HG03039 (cell line): ENCODE measurements around the gene CDR2L.
"Not testable (repeated sequence)": the region's sequence is repeated elsewhere in the genome, so short reads cannot be mapped to it uniquely, and the experiment has no call there.

Experiments
- ATAC-seq: cut with Tn5 transposase; IDR thresholded peaks from one replicate; pipeline ENCODE4 v1.9.1; 2021; ENCODE audit warnings: mild to moderate bottlenecking, moderate library complexity; ENCODE audit not compliant: unreplicated experiment

The CDR2L gene

DNA sequence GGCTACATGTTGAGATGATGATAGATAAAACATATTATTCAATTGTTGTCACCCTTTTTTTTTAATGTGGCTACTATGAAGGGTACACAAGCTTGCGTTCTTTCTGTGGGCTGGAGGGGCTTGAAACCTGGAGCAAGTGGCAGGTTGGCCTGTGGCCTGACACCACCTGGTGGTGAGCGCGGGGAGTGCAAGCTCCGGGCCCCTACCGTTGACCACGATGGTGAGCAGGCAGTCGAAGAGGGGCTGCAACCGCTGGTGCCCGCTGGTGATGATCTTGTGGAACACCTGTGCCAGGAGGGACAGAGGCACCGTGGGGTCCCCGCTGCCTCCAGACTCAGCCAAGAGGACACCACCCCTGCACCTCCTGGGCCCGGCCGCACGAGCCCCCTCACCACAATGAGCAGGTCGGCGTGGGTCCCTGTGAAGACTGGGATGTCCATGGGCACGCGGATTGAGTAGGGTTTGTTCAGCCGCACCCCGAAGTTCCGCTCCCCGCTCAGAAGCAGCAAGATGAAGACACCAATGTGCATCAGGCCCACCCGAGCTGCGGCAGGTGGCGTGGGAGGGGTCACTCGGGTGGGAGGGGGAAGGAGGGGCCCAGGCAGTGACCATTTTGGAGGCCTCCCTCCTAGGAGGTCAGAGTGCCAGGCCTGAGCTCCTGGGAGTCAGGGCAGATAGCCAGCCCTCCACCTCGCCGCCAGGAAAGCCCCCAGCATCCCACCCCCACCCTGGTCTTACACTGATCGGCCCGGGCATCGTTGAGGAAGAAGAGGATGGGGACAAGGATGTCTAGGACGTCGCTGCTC, 29.3 kb upstream of the CDR2L start:
- no peak for ATAC-seq

DNA sequence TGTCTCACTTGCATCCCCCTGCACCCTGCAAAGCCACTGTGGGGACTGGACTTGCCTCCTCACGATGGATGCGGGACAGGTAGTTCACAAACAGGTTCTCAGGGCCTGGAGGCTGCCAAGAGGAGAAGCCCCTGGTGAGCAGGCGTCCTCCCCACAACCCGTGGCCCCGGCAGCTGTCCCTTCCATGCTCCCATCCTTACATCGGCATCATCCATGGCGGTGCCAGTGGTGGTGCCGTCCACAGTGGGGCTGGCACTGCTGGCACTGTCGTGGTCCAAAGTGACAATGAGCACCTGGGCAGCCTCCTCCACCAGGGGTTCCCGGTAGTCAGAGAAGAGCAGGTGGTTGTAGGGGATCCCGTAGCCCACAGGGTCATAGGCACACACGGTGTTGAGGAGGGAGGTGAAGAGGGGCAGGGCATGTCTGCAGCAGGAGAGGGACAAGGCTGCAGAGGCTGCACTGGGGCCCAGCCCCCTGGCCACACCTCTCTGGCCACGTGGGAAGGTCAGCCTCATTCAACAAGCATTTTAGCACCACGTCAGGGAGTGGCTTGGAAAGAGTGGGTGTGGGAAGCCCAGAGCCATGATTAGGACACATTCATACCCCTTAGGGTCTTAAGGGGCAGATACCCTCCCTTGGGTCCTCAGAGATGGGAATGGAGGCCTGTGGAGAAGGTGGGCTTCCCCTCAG, 27.5 kb upstream of the CDR2L start:
- ATAC-seq = no peak

DNA sequence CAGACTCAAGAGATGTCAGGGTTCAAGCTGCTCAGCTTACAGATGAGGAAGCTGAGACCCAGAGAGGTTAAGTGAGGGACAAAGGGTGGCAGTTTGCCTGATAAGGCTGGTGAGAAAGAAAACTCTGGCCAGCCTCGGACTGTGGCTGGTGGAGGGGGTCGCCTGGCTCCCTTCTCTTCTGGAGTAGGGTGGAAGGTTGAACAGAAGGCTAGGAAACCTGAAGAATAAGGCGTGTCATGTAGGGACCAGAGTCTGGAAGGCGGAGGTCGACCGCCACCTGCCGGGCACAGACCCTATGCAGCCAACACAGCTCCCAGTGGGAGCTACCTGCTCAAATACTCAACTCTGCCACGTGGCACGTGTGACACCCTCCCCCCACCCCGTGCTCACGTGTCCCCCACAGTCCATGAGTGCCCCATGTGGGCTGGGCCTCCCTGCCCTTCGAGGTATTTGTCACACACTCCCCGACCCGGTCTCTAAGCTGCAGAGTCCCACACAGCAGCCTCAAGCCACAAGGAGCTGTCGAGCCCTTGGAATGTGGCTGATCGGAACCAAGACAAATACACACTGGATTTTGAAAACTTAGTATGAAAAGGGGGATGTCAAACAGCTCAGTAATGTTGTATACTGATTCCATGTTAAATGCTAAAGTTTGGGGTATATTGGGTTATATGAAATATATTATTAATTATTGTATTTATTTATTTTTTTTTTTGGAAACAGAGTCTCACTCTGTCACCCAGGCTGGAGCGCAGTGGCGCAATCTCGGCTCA, 26.7 kb upstream of the CDR2L start:
- ATAC-seq = no peak

DNA sequence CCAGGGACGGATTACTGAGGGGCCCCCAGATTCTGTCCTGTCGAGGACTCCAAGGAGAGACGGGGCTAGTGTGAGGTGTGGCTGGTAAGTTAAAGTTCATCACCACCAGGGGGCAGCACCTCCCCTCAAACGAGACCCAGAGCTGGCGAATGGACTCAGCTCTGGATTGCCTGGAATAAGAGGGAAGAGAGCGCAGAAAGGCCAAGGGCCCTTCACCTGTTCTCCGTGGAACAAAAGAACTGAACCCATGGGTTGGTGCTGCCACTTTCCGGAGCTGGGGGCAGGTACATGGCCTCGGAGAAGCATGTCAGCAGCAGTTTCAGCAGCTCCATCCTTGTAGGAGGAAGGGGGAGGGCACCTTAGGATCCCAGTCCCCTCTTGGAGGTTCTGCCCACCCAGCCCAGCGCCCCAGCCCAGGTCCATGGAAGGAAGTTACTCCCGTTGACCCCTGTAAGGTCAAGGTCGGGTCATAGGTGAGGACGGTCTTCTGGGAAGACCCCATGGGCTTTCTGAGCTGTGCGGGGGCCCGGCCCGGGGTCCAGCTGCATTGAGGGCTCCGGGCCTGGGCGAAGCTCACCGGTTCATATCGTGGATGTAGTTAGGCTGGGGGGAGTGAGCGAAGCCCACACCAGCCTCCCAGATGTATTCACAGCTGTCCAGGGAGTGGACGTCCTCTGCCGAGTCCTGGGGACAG, 25.6 kb upstream of the CDR2L start:
- no peak for ATAC-seq

DNA sequence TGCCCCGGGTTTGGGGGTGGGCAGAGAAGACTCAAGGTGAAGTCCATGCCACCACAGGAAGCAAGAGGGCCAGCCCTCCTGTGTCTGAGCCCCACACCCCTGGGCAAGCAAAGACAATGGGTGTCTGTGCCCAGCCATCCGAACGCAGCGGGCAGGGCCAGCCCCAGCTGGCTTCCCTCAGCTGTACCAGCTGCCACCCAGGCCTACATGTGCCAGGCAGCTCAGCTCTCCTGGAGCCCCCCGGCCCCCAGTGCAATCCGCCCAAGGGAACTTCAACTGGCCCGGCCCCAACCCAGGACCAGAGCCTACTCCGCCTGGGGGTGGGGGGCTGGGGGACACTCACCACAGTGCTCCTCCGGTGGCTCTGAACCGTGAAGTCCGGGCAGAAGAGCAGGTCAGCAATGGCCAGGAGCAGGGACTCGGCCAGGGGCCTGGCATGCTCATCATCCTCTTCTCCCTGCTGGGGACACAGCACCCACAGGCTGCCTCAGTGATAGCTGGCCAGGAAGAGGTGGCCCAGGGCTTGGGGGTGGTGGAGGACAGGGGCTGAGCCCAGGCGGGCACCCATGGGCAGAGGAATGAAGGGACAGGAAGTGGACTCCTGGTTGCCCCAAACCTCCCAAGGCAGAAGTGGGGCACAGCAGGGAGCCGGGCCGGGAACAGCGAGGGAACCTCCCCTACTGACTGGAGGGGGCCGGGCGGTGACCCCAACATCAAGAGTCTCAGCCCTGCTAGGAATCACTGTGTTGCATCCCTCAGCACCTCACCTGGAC, 24.6 kb upstream of the CDR2L start:
- no peak for ATAC-seq

DNA sequence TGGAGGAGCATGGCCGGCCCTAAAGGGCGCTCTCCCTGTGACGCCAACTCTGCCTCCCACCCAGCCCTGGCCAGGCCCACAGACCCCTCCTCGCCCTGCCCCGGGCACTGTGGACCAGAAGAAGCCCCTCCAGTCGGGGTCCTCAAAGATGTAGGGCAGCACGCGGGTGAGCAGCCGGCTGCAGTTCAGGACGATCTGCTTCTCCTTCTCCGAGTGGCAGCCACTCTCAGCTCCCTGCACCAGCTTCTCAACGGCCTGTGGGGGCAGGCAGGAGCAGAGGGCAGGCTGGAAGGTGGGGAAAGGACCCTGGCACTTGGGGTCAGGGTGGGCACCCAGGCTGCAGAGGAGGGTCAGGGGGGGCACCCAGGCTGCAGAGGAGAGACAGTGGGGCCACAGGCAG, 23.8 kb upstream of the CDR2L start:
- no peak for ATAC-seq

DNA sequence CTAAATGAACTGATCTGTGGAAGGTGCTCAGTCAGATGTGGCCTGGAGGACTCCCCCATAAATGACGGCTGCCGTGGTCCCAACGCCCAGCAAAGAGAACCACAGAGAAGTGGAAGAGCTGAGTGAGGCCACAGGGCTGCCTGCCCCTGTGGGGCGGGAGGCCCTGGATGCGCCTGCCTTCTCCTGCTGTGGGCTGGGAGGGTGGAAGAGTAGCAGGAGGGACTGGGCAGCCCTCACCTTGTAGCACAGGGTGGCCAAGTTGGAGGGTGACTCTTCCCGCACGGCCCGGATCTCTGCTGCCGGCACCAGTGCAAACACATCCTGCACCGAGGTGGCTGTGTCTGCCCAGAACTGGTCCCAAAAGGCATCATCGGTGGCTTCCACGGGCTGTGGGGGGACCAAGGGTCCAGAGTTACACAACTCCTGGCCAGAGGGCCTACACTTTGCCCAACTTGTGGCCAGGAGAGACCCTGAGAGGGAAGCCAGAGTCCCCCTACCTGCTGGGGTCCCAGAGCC, 23.1 kb upstream of the CDR2L start:
- no peak for ATAC-seq

DNA sequence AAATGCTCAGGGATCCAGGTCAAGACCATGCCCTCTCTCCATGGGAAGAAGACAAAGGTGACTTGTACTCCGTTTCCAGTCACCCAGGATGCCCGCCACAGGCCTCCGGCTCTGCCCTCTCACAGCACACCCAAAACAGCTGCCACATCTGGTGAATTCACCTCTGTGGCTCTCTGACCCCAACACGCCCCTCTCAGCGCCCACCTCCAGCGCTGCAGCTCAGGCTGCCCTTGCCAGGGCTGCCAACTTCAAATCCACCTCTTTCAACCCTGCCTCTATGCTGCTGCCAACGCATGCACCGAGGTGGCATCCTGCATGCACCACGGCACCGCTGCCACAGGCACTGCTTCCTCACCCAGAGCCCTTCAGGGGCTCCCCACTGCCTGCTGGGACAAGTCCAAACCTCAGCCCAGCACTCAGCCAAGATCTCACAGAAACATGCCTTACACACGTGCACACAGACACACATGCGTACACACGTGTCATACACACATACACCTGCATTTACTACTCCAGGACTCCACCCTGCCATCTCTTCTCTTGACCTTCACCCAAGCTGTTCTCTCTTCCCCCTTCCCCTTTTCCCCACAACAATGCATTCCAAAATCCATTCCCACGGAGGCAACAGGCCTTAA, 22.3 kb upstream of the CDR2L start:
- ATAC-seq = no peak

DNA sequence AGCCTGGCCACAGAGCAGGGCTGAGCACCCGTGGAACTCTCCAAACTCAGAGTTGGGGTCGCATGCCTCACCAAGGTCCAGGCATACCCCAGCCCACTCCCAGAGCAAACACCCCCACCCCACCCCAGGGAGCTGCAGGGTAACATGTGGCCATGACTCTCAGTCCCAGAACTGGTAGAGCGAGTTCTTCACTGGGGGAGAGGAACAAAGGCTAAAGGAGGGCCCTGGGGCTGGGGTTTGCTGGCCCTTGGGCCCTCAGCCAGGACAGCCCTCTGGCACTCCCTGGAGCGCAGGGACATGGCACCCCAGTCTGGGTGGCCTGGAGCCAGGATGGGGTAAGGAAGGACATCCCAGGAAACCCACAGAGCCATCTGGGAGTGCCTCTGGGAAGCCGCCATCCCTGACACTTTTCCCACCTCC, 19.1 kb upstream of the CDR2L start:
- no peak for ATAC-seq

DNA sequence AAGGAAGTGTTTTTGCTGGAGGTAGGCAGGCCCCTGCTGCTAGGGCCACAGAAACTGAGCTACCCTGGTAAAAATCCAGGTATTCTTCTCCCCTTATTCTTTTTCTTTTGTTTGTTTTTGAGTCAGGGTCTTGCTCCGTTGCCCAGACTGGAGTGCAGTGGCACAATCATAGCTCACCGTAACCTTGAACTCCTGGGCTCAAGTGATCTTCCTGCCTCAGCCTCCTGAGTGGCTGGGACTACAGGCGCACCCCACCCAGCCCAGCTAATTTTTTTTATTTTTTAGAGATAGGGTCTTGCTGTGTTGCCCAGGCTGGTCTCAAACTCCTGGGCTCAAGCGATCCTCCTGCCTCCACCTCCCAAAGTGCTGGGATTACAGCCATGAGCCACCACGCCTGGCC, 17.9 kb upstream of the CDR2L start:
- ATAC-seq = not testable (repeated sequence)

DNA sequence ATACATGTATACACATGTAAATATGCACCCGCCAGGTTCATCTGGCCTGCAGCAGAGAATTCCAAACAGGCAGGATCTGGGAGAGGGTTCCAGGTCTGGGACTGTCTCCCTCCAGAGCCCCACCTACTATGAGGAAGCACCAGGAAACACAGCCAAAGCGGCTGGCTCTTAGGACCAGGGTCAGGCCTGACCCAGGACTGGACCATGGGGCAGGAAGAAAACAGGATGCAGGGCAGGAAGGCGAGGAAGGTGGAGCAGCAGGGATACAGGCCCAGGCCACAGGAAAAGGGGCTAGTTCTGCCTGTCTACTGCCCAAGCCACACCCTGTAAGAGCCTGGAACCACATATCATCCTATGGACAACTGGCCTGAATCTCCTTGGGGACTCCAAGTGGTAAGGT, 17.0 kb upstream of the CDR2L start:
- ATAC-seq = no peak

DNA sequence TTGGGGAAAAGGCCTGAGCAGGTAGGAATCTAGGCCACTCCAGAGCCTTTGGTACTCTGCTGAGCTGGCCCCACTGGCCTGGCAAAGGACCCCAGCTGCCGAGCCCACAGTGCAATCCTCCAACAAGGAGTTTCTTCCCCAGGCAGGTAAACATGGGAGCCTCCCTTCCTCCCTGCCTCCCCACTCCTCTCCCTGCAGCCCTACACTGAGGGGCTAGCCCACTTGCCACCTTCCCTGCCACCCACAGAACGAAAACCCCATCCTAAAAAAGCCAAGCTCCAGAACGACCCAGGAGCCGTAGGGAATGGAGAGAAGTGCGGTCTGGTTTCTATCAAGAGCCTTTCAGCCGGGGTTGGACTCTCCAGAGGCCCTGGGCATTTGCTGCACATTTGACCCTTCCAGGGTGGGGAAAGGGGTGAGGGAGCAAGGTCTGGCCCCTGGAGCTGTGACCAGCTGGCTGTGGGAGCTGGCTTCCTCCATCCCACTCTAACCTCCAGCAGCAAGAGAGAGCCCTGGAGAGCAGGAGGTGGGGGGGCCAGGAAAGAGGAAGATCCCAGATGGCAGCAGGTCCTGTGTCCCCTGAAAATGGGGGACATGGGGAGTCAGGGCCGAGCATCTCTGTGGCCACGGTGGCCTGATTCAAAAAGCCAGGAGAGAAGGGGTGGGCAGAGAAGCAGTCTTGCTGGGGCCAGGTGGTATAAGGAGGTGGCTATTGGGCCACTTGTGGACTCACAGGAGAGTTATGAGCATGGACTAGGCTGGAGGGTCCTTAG, 16.2 kb upstream of the CDR2L start:
- no peak for ATAC-seq

DNA sequence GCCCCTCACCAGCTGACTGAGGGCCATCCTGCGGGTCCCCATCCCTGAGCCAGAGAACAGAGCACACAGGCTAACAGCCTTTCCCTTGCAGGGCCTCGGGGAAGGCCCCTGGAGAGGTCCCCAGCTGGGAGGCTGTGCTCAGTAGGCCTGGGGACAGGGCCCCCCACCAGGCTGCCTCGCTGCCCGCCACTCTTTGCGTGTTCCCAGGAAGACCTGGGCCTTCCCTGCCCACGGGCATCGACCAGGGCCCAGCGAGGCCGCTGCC, 15.7 kb upstream of the CDR2L start:
- ATAC-seq = no peak

DNA sequence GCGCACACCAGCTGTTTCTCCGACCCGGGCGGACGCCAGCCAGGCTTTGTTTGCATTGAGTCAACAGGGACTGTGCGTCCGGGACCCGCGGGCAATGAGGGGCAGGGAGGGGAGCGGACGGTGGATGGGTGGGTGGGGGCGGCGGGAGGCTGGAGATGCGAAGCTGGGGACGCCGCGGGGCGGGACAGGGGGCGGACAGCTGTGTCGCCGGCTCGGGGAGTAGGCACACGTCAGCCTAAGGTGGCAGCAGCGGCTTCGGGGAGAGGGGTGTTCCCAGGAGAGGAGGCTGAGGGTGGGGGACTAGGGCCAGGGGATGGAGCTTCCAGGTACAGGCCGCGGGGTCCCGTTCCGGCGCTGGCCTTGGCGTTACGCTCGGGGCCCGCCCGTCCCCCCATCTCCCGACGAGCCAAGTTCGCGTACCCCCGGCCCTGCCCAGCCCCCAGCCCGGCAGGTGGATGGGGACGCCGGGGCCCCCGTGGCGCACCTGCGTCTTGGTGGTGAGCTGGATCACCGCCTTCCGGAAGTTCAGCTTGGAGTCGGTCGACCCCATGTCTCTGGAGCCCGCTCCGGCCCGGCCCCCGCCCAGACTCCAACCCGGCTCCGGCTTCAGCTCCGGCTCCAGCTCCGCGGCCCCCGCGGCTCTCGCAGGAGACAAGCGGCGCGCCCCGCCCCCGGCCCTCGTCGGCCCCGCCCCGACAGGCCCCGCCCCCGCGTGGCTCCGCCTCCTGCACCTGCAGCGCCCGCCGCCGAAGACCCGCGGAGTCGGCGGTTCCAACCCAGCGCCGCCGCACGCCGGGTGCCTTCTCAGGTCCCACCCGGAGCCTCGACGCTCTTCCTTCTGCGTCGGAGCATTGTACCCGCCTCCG, 15.1 kb upstream of the CDR2L start, which contains the start of gene HID1:
HID1 (minus strand) TSS at position 653 of the 866 bp plus-strand sequence; CDS start at position 550, 103 bp downstream.
- no peak for ATAC-seq

DNA sequence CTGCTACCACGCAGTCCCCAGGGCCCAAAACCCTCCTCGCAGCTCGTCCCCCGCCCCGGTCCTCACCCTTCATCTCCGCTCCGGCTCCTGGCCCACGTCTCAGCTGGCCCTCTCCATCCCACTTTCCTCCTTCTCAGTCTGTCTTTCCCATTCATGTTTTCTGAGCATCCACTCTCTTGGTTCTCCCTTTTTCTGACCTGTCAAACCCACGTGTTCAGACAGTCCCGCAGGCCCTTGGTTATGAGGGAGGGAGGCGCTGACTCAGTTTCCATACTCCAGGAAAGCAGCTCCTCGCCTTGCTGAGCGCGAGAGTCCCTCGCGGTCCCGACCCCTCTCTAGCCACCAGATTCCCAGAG, 14.5 kb upstream of the CDR2L start:
- ATAC-seq = no peak

DNA sequence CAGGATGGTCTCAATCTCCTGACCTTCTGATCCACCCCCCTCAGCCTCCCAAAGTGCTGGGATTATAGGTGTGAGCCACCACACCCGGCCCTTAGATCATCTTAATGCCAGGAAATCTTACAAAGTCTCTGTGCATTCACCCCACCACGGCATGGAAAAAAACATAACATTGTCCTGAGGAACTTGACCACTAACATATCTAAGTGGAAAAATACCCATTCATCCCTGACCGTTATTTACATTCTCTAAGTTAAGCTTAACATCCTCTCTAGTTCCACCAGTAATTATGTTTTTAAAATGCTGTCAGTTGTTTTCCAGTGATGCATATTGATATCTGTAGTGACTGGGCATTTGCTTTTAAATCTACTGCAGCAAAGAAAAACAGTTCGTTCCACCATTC, 11.5 kb upstream of the CDR2L start:
- no peak for ATAC-seq

DNA sequence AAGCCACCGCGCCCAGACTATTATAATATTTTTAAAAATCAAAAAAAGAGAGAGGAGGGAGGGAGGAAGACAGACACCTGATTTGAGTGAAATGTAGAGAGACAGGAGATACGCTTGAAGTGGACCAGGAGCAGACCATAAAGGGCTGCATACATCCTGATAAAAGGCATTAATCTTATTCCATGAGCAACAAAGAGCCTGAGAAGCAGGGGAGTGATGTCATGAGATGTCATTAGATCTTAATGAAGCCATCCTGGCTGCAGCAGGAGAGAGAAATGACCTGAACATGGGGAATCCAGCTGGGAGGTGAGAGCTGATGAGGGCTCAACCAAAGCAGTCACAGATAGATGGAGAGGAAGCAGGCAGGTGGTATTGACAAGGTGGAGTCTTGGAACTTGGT, 9.6 kb upstream of the CDR2L start:
- ATAC-seq = no peak

DNA sequence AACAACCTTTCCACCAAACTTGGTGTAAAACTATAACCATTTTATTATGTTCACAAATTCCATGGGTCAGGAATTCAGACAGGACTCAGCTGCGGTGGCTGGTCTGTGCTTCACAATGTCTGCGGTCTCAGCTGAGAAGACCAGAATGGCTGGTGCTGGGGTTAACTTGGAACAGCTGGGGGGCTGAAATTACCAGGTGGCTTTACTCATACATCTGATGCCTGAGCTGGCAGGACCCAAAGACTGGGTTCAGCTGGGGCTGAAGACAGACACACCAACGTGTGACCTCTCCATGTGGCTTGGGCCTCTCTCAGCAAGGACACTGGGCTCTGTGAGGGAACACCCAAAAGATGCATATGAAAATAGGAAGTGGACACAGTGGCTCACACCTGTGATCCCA, 9.2 kb upstream of the CDR2L start:
- ATAC-seq = no peak
